GM12874 (cell line): Measurements from ENCODE around the gene CBLB.

Experiments used
- CTCF ChIP-seq: IDR thresholded peaks from 2 replicates; pipeline ENCODE4 v1.5.1; 2011; ENCODE audit warnings: low read depth, mild to moderate bottlenecking, control low read depth, low read length, moderate library complexity; ENCODE audit not compliant: insufficient read depth

The CBLB gene

GRCh38 chr3:105686278-105686897 lies 182.4 kb downstream of the CBLB start:
- peak; percentile 53 for TF ChIP-seq CTCF

- no peak for TF ChIP-seq CTCF
These were observed 188.9 kb downstream of the CBLB start for GRCh38 chr3:105679951-105680350.

- TF ChIP-seq CTCF: no peak
These were observed 190.8 kb downstream of the CBLB start for GRCh38 chr3:105678017-105678416.

GRCh38 chr3:105676621-105677300 lies 192.1 kb downstream of the CBLB start:
- no peak for TF ChIP-seq CTCF

GRCh38 chr3:105674437-105675065 lies 194.3 kb downstream of the CBLB start:
- no peak for TF ChIP-seq CTCF

- TF ChIP-seq CTCF: no peak
These were observed 195.8 kb downstream of the CBLB start for GRCh38 chr3:105672996-105673395.

- TF ChIP-seq CTCF: no peak
These were observed 206.5 kb downstream of the CBLB start for GRCh38 chr3:105662306-105662705.
